ENCODE measurements around the gene G6PD.
"Not testable (repeated sequence)": the region's sequence is repeated elsewhere in the genome, so short reads cannot be mapped to it uniquely, and the experiment has no call there.

The G6PD gene

DNA sequence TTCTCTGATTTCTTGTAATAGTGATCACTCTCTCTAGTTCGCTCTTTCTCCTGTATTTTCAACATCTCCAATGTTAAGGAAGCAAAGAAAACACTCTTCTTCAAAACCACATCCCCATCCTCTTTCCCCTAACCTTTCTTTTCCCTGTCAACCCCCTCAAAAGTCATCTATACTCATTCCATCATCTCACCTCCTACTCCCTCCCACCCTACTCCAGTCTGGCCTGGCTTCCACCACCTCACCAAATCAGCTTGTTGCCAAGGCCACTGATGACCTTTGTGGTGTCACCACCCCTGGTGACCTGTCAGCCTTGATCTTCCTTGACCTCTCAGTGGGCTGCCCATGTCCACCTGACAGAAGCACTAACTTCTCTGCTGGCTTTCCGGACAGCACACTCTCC, 32.9 kb downstream of the G6PD start:
- no peak for DNase-seq

DNA sequence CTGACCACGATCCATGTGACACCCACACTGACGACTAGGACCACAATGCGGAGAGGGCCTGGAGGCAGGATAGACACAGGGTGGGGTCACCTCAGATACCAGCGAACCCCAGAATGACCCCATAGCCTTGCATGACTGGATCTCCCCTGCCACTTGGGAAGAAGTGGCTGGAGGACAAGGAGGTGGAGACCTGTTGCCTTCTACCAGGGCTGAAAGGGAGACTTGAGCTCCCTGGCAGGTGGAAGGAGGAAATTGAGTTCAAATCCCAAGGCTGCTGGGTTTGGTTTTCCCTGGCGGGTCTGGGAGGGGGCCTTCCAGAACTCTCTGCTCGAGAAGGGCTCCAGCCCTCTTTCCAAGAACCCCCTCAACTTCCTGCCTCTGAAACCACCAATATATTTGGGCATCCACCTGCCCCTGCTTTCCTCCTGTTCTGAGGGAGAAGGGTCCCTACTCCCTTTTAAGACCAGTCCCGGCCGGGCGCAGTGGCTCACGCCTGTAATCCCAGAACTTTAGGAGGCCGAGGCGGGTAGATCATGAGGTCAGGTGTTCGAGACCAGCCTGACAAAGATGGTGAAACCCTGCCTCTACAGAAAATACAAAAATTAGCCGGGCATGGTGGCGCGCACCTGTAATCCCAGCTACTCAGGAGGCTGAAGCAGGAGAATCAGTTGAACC, 33.6 kb downstream of the G6PD start:
- DNase-seq, result no peak

DNA sequence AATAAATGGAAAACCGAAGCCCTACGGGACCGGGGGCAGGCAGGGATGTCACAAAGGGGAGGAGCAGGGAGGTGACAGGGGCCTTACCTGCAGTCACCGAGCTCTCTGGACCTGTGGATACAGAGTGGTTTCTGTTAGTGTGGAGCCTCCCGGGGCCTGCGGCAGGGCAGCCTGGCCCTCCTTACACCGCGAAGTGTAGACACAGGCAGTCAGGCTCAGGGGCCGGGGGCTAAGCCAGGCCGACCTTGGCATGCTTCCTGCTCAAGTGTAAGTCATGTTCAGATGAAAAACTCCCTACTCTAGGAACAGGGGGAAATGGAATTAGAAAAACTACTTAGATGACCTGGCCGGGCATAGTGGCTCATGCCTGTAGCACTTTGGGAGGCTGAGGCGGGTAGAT, 34.9 kb downstream of the G6PD start:
- DNase-seq, result no peak

DNA sequence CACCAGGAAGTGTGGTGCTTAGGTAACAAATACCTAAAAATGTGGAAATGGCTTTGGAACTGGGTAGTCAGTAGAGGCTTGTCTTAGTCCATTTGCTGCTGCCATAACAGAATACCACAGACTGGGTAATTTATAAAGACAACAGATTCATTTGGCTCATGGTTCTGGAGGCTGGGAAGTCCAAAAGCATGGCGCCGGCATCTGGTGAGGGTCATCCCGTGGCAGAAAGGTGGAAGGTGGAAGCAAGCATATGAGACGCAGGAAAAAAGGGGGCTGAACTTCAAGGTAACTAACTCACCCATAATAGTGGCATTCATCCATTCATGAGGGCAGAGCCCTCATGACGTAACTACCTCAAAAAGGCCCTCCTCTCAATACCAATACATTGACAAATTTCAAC, 37.2 kb downstream of the G6PD start:
- no peak for DNase-seq

DNA sequence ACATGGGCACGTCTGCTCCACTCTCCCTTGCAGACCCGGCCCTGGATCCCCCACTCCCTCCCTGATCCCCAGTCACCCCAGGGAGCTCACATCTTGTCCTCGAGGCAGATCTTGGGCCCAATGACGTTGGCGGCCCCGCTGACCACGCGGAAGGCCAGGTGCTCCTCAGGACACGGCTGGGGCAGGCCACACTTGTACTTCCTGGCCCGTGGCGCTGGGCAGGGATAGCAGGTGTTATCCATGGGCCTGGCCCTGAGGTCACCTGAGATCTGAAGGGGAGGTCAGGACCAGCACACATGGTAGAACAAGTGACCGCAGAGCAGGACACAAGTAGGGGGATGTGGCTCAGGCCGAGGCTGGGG, 38.3 kb downstream of the G6PD start:
- DNase-seq, result no peak

DNA sequence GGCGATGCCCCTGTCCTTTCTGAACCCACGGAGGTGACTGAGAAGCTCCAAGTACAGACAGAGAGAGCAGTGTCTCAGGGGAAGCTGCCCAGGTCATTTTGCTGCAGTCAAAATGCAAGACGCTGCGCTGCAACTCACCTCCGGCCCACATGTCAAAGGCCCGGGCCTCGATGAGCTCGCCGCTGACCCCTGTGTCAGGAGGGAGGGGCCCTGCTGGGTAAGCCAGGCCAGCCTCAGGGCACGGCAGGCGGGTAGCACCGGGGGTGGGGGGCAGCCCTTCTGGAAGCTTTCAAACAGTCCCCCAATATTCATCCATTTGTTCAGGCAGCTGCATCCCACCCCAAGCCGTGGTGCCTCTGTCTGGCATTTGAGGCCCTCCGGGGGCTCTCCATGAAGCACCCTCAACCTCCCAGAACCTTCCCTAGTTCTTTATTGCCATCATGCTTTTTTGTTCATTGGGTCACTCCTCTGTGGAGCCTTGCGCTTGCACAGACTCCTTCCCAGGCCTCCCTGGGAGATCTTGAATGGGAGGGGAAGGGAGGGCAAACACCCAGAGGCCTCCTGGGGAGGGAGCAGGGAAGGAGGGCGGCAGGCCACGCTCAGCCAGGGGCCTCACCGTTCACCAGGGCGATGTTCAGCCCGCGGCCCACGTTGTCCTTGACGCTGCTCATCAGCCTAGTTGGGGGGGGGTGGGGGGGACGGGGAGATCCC, 38.8 kb downstream of the G6PD start:
- DNase-seq, result no peak

DNA sequence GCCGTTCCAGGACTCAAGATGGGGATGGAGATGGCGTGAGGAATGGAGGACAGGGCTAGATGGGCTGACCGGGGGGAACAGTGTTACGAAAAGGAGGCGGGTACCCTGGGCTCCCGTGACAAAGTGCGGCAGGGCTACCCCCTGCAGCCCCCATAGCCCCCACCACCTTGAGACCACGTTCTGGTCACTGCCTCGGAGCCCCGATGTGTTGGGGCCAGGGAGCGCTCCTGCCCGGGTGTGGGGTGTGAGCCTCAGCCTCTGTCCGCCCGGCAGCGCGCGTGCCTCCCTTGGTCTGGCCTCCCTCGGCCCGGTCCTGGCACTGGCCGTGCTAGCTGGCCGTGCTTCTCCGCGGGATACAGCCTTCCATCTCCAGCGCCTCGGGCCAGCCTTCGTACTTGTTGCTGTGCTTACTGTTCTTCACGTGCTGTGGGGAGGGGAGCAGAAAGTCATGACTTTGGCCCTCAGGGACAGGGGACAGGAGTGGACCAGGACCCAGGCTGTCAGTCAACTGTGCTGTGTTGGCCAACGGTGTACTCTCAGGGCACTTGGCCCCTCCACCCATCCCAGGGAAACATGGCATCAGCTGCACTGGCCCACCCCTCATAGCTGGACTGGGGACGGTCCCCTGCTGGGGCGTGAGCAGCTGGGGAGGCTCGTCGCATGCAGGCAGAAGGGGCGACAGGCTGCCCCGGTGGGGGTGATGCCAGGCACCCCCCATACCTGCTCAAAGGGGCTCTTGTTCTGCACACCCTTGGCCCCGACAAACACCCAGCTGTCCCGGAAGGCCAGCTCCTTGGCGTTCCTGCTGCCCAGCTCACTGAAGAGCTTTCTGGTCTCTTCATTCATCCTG, 39.9 kb downstream of the G6PD start:
- DNase-seq, result no peak

DNA sequence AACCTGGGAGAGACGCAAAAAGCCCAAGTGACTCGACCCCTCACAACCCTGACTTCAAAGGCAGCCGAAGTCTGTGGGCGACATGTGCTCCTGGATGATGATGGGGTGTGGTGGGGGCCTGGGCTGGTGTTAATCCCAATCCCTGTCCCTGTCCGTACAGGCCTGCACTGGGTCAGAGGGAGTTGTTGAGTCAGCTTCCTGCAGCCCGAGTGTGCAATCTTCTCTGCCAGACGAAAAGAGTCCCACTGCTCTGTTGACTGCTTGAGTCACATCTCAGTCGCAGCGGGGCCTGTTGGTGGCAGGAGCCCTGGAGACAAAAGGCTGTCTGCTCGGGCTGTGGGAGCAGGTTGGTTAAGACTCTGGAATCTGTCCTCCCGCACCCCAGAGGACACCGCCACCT, 40.9 kb downstream of the G6PD start:
- no peak for DNase-seq

DNA sequence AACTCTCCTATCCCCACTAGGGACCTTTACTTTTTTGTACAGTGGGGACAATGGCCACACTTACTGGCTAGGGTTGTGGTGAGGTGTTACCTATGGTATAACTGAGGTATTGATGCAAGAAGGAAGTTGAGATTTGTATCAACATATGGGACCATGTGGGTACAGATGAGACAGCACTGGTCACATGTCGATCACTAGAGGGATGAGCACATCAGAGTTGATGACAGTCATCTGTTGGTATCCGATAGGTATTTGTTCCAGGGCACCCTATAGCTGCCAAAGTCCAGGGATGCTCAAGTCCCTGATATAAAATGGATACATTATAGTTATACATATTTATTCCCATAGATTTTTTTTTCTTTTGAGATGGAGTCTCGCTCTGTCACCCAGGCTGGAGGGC, 43.7 kb downstream of the G6PD start:
- no peak for DNase-seq

DNA sequence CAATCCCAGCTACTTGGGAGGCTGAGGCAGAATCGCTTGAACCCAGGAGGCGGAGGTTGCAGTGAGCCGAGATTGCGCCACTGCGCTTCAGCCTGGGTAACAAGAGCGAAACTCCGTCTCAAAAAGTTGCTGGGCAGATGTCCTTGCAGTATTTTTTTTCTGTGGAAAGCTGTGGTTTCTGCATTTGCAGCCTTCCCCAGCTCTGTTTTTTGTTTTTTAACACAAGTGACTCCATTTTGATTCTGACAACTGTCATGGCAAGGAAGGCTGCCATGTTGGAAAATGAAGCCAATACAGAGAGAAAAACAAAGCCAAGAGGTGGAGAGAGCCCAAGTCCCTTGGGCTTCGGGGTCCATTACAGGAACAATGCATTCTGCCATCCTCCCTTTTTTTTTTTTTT, 44.5 kb downstream of the G6PD start:
- no peak for DNase-seq

DNA sequence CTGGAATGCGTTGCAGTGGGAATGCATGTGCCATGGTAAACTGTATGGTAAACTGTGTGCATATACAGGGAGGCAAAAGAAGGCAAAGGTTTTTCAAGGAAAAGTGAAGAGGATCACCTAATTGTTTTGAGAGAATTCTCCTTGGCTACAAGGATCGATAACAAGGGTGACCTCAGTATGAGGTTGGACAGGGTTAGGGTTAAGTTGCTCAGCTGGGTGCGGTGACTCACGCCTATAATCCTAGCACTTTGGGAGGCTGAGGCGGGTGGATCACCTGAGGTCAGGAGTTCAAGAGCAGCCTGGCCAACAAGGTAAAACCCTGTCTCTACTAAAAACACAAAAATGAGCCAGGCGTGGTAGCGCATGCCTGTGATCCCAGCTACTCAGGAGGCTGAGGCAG, 45.2 kb downstream of the G6PD start:
- DNase-seq, result not testable (repeated sequence)

DNA sequence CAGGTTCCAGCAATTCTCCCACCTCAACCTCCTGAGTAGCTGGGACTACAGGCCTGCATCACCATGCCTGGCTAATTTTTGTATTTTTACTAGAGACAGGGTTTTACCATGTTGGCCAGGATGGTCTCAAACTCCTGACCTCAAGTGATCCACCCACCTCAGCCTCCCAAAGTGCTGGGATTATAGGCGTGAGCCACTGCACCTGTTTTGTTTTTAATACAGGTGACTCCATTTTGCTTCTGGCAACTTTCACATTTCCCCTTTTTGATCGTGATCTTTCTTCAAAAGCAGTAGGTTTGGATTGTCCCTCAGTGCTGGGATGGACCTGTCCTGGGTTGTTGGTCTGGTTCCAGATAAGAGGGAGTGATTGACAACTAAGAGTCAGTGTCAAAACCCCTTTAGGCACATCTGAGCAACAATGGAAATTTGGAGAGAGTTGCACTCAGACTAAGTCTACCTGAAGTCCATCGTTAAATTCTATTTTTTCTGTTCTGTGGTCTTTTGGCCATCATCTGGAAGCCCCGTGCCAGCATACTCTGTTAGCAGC, 50.0 kb downstream of the G6PD start:
- DNase-seq, result not testable (repeated sequence)

DNA sequence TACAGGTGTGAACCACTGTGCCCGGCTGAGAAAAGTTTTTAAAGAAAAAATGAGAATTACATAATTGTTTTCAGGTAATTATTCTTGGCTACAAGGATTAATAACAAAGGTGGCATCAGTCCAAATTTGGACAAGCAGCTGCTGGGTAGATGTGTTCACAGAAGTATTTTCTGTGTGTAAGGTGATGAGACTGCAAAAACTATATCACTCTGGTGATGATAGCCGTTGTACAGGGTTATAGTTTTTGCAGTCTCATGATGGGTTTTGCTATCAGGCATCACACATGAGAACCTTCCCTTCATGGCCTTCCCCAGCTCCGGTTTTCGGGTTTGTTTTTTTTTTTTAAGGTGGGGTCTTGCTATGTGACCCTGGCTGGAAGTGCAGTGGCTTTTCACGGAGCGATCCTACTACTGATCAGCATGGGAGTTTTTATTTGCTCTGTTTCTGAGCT, 51.1 kb downstream of the G6PD start:
- no peak for DNase-seq

DNA sequence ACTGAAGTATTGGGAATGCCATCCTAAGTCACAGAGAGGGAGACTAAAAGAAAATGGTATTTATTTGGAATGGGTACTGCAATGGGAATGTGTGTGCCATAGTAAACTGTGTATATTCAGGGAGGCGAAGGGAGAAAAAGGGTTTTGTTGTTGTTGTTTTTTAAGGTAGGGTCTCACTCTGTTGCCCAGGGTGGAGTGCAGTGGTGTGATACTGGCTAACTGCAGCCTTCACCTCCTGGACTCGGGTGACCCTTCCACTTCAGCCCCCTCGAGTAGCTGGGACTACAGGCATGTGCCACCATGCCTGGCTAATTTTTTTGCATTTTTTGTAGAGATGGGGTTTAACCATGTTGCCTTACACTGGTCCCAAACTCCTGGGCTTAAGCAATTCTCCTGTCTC, 51.9 kb downstream of the G6PD start:
- no peak for DNase-seq

DNA sequence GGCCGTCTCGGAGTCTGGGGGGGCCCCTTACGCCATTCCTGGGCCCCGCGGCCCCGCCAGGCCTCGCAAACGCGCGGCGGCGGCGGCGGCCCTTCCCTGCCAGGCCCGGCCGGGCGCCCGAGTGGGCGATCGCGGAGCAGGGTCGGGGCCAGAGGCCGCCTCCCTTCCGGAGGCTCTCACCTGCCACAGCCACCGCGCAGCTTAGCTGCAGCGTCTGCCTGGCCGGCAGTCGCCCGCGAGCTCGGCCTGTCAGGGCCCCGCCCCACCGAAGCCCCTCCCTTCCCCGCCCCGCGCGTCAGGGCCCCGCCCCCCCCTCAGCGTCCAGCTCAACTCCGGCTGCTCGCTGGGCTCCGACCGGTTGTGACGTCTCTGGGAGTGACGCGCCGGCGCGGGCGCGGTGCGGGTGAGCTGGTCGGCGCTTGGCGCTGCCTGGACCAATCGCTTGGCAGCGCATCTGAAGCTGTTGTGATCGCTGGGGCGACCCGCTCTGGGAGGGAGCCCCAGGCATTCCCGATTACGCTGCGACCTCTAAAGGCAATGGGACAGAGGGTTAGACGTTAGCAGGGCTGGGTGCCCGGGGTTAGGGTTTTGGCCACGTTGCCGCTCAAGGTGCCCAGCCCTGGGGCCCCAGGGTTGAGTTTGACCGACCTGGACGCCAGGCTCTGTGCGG, 56.1 kb downstream of the G6PD start, which contains the start of gene SLC10A3:
SLC10A3 (minus strand) TSS at position 216 of the 670 bp plus-strand sequence. CDS start 1,689 bp downstream, outside the sequence.
- peak; percentile 84 for DNase-seq

DNA sequence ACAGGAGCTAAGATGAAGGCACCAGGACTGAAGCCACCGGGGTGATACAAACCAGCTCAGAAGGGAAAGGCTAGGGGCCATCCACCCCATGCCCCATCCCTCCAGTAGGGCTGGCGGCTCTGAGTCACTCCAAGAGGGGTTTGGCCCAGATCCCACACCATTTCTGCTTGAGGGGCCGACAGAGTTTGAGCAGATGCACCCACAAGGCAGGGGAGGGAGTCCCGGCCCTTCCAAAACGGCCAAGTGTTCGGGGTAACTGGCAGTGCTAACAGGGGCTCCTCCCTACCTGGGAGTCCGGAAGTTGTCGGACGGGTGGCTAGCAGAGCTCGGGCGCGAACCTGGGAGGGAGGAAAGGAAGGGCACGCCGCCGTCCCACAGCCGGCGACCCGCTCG, 56.6 kb downstream of the G6PD start:
- peak; percentile 17 for DNase-seq

DNA sequence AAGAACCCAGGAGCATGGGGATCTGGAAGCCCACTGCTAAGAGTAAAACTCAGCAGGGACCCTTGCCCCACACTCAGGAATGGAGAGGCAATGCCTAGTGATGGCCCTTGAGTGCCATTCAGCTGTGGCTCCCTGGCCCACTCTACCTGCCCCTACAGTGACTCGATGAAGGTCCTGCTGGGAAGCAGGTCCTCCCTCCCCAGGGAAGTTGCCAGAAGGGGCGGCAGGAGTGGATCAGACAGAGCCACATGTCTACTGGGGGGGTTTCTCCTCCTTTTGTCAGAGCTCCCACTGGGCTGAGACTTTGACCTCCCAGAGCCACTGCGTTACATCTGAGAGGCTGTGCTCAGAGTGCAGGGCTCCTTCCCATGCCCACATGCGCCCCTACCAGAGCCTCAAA, 57.5 kb downstream of the G6PD start:
- DNase-seq, result no peak

DNA sequence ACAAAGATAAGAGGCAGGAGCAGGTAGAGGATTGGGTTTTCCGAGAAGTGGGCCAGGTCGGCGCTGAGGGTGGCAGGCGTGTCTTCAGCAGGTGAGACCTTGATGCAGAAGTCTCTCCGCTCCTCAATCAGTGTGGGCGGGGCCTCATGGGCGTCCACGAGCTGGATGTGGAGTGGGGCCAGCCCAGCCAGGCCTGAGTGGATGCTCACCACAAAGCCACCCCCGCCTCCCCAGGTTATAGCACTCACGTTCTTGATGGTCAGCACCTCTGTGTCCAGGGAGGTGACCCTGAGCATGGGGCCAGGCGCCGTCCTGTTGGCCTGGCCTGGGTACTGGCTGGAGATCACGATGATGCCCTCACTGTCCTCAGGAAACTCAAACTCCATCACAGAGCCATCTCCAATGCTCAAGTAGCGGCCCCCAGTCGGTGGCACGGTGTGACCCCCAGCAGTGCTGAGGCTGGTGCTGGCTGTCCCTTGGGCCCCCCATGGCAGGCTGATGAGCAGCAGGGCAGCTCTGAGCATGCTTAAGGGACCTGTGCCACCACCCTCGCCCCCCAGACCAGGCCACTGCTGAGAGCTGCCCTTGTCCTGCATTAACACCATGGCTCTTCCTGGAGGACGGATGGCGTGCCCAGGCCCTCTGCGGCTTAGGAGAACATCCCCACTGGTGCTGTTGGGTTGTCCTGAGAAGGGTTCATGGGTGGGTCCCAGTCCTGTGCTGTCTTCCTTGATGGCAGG, 58.1 kb downstream of the G6PD start:
- DNase-seq, result no peak

DNA sequence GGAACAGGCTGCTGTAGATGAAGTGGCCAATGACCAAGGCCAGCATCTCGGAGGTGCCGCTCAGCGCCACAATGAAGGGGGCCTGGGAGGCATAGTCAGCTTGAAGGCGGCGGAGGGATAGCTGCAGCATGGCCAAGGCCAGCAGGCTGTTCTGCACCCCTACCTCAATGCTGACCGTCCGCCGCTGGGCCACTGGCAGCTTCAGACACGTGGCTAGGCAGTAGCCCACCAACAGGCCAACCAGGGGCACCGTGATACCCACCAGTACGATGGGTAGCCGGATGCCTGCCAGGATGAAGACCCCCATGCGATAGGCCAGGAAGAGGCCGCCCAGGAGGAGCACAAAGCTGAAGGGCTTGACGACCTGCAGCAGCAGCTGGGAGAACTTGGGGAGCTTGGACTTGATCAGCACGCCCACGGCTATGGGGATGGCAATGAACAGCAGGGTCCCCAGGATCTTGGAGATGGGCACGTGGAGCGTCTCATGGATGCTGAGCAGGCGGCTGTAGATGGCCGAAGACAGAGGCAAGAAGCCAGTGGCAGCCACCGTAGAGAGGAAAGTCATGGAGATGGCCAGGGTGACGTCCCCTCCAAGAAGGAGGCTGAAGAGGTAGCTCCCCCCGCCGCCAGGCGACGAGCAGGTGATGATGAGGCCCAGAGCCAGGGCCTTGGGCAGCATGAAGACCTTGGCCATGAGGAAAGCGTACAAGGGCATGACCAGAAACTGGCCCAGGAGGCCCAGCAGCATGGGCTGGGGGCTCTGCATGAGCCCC, 58.9 kb downstream of the G6PD start:
- DNase-seq, result no peak

DNA sequence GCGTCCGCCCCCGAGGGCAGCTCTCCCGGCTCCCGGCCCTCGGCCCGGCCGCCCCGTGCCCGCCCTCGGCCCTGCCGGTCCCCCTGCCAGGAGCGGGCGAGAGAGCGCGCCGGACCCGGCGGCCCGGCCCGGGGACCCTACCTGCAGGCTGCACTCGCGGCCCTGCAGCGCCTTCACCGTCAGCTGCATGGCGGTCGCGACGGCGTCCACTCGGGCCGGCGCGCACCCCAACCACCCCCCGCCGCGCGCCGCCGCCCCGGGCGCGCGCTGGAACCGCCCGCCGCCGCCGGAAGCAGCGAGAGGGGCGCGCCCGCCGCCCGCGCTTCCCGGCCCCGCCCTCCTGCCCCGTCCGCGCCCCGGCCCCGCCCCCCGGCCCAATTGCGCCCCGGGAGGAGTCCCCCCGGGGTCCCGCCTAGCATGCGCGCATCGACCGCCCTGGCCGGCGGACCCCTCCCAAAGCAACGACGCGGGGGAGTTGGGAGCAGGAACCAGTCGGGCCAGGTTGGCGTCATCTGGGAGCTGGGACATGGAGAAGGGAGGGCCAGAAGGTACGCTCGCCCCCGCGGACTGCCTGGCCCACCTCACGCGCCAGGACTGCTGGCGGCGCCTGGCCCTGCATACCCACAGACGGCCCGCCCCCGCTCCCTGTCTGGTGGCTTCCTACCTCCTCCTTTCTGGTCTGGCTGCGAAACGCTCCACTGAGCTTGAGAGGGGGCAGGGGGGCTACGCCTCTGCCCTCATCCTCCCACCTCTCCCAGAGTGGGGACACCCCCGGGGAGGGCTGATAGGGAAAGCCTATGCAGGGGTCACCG, 60.0 kb downstream of the G6PD start, which contains the start of gene UBL4A:
UBL4A (minus strand) TSS at position 220 of the 812 bp plus-strand sequence; CDS start at position 189, 31 bp downstream.
- DNase-seq, result peak; percentile 62

All from stimulated activated CD4-positive, alpha-beta T cell treated with anti-CD3 and anti-CD28 coated beads, Interleukin-4, amount 100 ng/mL, for 1 hour (primary cell).